ENCODE data around the gene ZFAND3. TPM values are rescaled to one million over a fixed set of nuclear protein-coding genes. Genes with fewer than 3 reads are reported as not detected.

ZFAND3 gene
- total RNA-seq, 2 experiments from 2014 or later, result 34.4 to 37.0 TPM

DNA sequence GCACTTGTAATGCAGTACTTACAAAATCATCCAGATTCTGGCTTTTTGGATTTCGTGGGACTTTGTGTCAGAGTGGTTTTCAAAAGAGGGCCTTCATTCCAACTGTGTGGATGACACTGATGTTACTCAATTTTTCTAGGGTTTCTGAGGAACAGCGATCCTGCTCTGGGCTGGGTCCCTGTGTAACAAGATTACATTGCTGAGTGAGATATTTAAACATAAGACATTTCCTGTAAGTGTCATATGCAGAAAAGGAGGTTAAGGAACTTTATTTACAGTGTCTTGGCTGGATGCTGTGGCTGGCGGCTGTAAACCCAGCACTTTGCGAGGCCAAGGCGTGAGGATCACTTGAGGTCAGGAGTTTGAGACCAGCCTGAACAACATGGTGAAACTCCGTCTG is 6.7 kb downstream of the ZFAND3 start:
- ChIA-PET CTCF (interaction anchor here (0.6 kb wide), 1 partner anchor 1812 kb away, joined by 3 read pairs; no protein-coding TSS in a partner anchor), POLR2A (interaction anchor here (1.4 to 2.4 kb wide), 2 partner anchors 8 to 19 kb away, joined by 3 to 20 read pairs; partner anchors contain the start of gene ZFAND3)
- Histone ChIP-seq H3K36me3 (ENCODE audit: insufficient read depth, low read length) (no peaks in the 10 kb centered on the region), H3K4me3 (ENCODE audit: low read length) (no peak overlapping the region), H3K27me3 (ENCODE audit: control insufficient read depth in 1 of 2, insufficient read depth in 2 of 2, low read length in 2 of 2) (no peaks in the 10 kb centered on the region), H3K9me3 (ENCODE audit: control insufficient read depth in 1 of 2, insufficient read depth in 1 of 2, low read length in 2 of 2) (no peaks in the 10 kb centered on the region), H3K4me1 (ENCODE audit: insufficient read depth, low read length) (peaks cover 32% of the 10 kb centered on the region), H3K27ac (ENCODE audit: low read depth in 1 of 2, low read length in 2 of 2) (no peak overlapping the region)
- H3K4me1 Mint-ChIP-seq (ENCODE audit: low read depth), result peaks cover 87% of the 10 kb centered on the region
- DNase-seq, result no peak
- no peaks in the 10 kb centered on the region for H3K27me3 Mint-ChIP-seq
- intact Hi-C loops (cut with DNase I, micrococcal nuclease), result no loop called here
- H3K4me3 Mint-ChIP-seq, result peak overlapping the region; percentile 14
- peak overlapping the region; percentile 21 for H3K27ac Mint-ChIP-seq
- TF ChIP-seq, protein P1, sequence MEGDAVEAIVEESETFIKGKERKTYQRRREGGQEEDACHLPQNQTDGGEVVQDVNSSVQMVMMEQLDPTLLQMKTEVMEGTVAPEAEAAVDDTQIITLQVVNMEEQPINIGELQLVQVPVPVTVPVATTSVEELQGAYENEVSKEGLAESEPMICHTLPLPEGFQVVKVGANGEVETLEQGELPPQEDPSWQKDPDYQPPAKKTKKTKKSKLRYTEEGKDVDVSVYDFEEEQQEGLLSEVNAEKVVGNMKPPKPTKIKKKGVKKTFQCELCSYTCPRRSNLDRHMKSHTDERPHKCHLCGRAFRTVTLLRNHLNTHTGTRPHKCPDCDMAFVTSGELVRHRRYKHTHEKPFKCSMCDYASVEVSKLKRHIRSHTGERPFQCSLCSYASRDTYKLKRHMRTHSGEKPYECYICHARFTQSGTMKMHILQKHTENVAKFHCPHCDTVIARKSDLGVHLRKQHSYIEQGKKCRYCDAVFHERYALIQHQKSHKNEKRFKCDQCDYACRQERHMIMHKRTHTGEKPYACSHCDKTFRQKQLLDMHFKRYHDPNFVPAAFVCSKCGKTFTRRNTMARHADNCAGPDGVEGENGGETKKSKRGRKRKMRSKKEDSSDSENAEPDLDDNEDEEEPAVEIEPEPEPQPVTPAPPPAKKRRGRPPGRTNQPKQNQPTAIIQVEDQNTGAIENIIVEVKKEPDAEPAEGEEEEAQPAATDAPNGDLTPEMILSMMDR (IDR thresholded peaks at IDR 0.05), result no peak
- H3K36me3 Mint-ChIP-seq (ENCODE audit: low read depth), result peaks cover 8% of the 10 kb centered on the region
- ATAC-seq (ENCODE audit: poor library complexity), result no peak
- no peaks in the 10 kb centered on the region for H3K9me3 Mint-ChIP-seq

DNA sequence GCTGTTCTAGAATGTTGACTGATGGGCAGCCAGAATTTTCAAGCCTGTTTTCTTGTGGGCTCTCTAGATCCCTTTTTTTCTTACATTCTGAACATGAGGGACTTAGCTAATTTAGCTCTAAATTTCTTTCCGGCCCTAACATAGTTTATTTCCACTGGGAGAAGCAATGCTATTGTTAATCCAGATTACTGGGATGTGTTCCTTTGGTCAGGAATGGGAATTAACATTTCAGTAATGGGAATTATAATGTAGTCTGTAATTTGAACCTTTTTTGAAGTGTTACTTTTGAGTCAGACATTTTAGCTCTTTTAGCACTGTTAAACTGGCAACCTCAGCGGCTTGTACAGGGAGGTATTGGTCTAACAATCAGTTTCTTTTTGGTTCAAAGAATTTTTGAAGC is 7.5 kb downstream of the ZFAND3 start:
- Histone ChIP-seq H3K27ac (ENCODE audit: low read depth in 1 of 2, low read length in 2 of 2) (no peak overlapping the region), H3K36me3 (ENCODE audit: insufficient read depth, low read length) (no peaks in the 10 kb centered on the region), H3K27me3 (ENCODE audit: control insufficient read depth in 1 of 2, insufficient read depth in 2 of 2, low read length in 2 of 2) (no peaks in the 10 kb centered on the region), H3K4me1 (ENCODE audit: insufficient read depth, low read length) (peaks cover 24% of the 10 kb centered on the region), H3K4me3 (ENCODE audit: low read length) (no peak overlapping the region), H3K9me3 (ENCODE audit: control insufficient read depth in 1 of 2, insufficient read depth in 1 of 2, low read length in 2 of 2) (no peaks in the 10 kb centered on the region)
- H3K36me3 Mint-ChIP-seq (ENCODE audit: low read depth), result peaks cover 16% of the 10 kb centered on the region
- ChIA-PET CTCF (interaction anchor here (1.3 kb wide), 1 partner anchor 36 kb away, joined by 3 read pairs; no protein-coding TSS in a partner anchor), POLR2A (interaction anchor here (0.7 to 2.4 kb wide), 4 partner anchors 8 to 68 kb away, joined by 3 to 20 read pairs (median 4); partner anchors contain the start of gene ZFAND3)
- intact Hi-C loops (cut with DNase I, micrococcal nuclease), result no loop called here
- H3K4me1 Mint-ChIP-seq (ENCODE audit: low read depth), result peaks cover 87% of the 10 kb centered on the region
- ATAC-seq (ENCODE audit: poor library complexity) (no peak), DNase-seq (no peak)
- H3K9me3 Mint-ChIP-seq, result no peaks in the 10 kb centered on the region
- H3K4me3 Mint-ChIP-seq, result peak overlapping the region; percentile 5
- no peak overlapping the region for H3K27ac Mint-ChIP-seq
- H3K27me3 Mint-ChIP-seq, result no peaks in the 10 kb centered on the region
- TF ChIP-seq, protein P1 (IDR thresholded peaks at IDR 0.05), result no peak

DNA sequence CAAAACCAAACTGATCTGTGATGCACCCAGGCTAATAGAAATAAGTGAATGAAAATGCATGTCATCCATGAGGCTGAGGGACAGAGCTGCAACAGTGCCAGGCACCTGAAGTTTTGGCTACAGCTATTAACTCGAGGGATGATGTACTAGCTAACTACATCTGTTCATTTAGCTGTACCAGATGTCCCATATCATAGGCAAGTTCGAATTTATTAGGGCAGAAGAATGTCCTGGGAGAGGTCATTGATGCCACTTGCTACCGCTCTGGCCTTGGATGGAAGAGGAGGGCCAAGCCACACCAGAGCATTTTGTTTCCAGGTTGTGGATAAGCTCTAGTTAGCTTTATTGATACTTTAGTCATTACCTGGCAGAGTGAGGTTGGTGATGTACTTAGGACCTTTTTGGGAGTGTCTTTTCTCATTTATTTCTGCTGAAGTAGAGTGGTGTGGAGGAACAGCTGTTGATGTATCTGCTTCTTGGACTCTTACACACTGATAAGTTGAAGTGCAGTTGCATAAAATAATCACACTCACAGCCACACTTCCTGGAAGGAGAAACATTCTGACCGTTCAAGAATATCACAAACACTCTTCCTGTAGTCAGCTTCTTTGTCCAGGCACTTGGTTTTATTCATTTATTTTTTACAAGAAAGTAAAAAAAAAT is 8.2 kb downstream of the ZFAND3 start:
- Histone ChIP-seq H3K4me1 (ENCODE audit: insufficient read depth, low read length) (peaks cover 18% of the 10 kb centered on the region), H3K36me3 (ENCODE audit: insufficient read depth, low read length) (no peaks in the 10 kb centered on the region), H3K4me3 (ENCODE audit: low read length) (no peak overlapping the region), H3K9me3 (ENCODE audit: control insufficient read depth in 1 of 2, insufficient read depth in 1 of 2, low read length in 2 of 2) (no peaks in the 10 kb centered on the region), H3K27me3 (ENCODE audit: control insufficient read depth in 1 of 2, insufficient read depth in 2 of 2, low read length in 2 of 2) (no peaks in the 10 kb centered on the region), H3K27ac (ENCODE audit: low read depth in 1 of 2, low read length in 2 of 2) (no peak overlapping the region)
- intact Hi-C loops (cut with DNase I, micrococcal nuclease), result no loop called here
- ATAC-seq (ENCODE audit: poor library complexity) (no peak), DNase-seq (no peak)
- TF ChIP-seq, protein P1 (IDR thresholded peaks at IDR 0.05), result no peak
- Mint-ChIP-seq H3K36me3 (ENCODE audit: low read depth) (peaks cover 24% of the 10 kb centered on the region), H3K4me1 (ENCODE audit: low read depth) (peaks cover 87% of the 10 kb centered on the region), H3K27ac (no peak overlapping the region), H3K4me3 (peak overlapping the region; percentile 5), H3K9me3 (no peaks in the 10 kb centered on the region), H3K27me3 (no peaks in the 10 kb centered on the region)
- CTCF ChIA-PET, result interaction anchor here (1.3 kb wide), 1 partner anchor 36 kb away, joined by 3 read pairs; no protein-coding TSS in a partner anchor
- POLR2A ChIA-PET, result interaction anchor here (0.8 to 2.4 kb wide), 3 partner anchors 9 to 67 kb away, joined by 3 to 20 read pairs (median 3); partner anchors contain the start of gene ZFAND3
